ENCODE measurements around the gene EDDM3A. TPM values are rescaled to one million over a fixed set of nuclear protein-coding genes. Genes with fewer than 3 reads are reported as not detected.

The EDDM3A gene
- total and polyA plus RNA-seq, 5 experiments from 2014 or later, result not detected

- Mint-ChIP-seq H3K9me3 (no peaks in the 10 kb centered on the region), H3K4me3 (no peak overlapping the region), H3K27ac (no peak overlapping the region), H3K27me3 (peaks cover 0 to 4% (median 1%) of the 10 kb centered on the region in 5 donors), H3K4me1 (no peaks in the 10 kb centered on the region), H3K36me3 (no peaks in the 10 kb centered on the region)
- POLR2A ChIA-PET, result no interaction called here
- no peak for DNase-seq
- ATAC-seq, result no peak
Measured at GRCh38 chr14:20774258-20774824, 28.7 kb downstream of the EDDM3A start.

DNA sequence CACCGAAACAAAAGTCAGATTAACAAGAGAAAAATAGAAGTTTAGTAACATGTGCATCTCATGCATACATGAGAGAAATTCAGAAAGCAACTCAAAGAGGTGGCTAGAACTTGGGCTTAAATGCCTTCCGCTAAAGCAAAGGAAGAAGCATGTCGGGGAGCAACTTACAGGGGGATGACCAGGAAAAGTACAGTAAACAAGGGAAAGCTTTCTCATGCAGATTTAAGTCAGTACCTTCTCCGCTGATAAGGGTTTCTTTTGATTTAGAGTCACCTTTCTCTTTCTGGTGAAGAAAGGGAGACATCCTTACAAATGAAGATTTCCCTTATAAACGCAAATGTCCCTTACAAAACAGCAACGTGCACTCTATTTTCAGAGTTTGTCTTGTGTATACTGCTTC is 29.4 kb downstream of the EDDM3A start:
- Mint-ChIP-seq H3K27ac (no peak overlapping the region), H3K9me3 (no peaks in the 10 kb centered on the region), H3K4me1 (peaks cover 0 to 4% (median 2%) of the 10 kb centered on the region in 4 donors), H3K4me3 (no peak overlapping the region), H3K27me3 (peaks cover 0 to 4% (median 0%) of the 10 kb centered on the region in 5 donors), H3K36me3 (no peaks in the 10 kb centered on the region)
- DNase-seq (no peak), ATAC-seq (no peak)
- POLR2A ChIA-PET, result no interaction called here

GRCh38 chr14:20775901-20776300 is 30.2 kb downstream of the EDDM3A start:
- POLR2A ChIA-PET, result no interaction called here
- Mint-ChIP-seq H3K36me3 (no peaks in the 10 kb centered on the region), H3K9me3 (no peaks in the 10 kb centered on the region), H3K27ac (no peak overlapping the region), H3K27me3 (peaks cover 0 to under 1% (median 0%) of the 10 kb centered on the region in 5 donors), H3K4me1 (peaks cover under 1 to 13% (median 3%) of the 10 kb centered on the region in 4 donors), H3K4me3 (no peak overlapping the region)
- ATAC-seq (no peak), DNase-seq (no peak)

DNA sequence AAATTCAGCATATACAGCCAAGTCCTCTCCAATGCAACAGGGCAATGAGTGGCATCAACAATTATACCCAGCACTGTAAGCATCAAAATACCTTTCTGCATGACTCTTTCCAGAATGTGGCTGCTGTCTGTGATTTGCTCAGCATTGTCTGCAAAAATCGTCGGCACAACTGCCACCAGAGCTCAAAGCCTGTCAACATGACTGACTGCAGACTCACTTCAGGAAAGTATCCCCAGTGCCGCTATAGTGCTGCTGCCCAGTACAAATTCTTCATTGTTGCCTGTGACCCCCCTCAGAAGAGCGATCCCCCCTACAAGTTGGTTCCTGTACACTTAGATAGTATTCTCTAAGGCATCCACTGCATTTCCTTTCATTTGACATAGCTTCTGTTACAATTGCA is 36.1 kb downstream of the EDDM3A start:
- DNase-seq (peak in 1 of 10 donors; percentile 2), ATAC-seq (peak in 1 of 2 donors; percentile 33)
- Mint-ChIP-seq H3K4me3 (peak overlapping the region; percentile 44 to 84 (median 67)), H3K9me3 (no peaks in the 10 kb centered on the region), H3K4me1 (peaks cover 13 to 58% (median 30%) of the 10 kb centered on the region in 4 donors), H3K27ac (peak overlapping the region; percentile 17 to 95 (median 80)), H3K27me3 (no peaks in the 10 kb centered on the region), H3K36me3 (no peaks in the 10 kb centered on the region)
- POLR2A ChIA-PET, result no interaction called here

DNA sequence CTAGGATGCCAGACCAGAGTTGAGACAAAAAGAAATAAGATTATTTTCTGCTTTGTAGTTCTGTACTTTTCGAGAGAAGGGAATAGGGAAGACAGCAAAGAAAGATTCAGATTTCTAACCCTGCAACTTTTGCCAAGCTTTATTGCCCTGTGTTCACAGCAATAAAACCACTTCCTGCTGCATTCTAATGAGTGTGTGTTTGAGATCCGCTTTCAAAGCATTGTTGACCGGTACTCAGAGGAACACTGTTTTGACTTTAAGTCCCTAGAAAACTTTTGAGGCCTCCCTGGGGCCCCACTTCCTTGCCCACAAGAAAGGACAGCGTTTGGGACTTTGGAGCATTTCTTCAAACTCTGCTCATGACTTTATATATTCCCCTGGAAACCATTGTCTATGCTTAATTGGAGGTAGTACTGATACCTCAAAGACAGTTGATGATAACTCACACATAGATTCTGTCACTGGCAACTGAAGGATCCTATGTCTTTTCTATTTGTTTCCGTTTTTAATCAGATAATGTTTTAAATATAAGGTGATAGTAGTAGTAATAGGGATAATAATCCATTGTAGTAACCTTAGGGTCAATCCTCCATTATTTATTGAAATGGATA is 36.7 kb downstream of the EDDM3A start:
- Mint-ChIP-seq H3K4me3 (peak overlapping the region; percentile 44 to 84 (median 67)), H3K9me3 (no peaks in the 10 kb centered on the region), H3K36me3 (no peaks in the 10 kb centered on the region), H3K4me1 (peaks cover 13 to 58% (median 30%) of the 10 kb centered on the region in 4 donors), H3K27me3 (no peaks in the 10 kb centered on the region), H3K27ac (peak overlapping the region; percentile 17 to 95 (median 80))
- POLR2A ChIA-PET, result interaction anchor here (0.6 kb wide), 1 partner anchor 162 kb away, joined by 3 read pairs; no protein-coding TSS in a partner anchor
- ATAC-seq, result peak; percentile 42 to 78
- DNase-seq, result peak in 4 of 10 donors; percentile 9 to 23 (median 22)

- Mint-ChIP-seq H3K27me3 (no peaks in the 10 kb centered on the region), H3K4me1 (peaks cover 6 to 46% (median 15%) of the 10 kb centered on the region in 4 donors), H3K4me3 (no peak overlapping the region), H3K27ac (peak overlapping the region in 1 of 10 donors; percentile 53), H3K9me3 (no peaks in the 10 kb centered on the region), H3K36me3 (no peaks in the 10 kb centered on the region)
- DNase-seq, result no peak
- POLR2A ChIA-PET, result interaction anchor here (0.6 kb wide), 1 partner anchor 650 kb away, joined by 3 read pairs; no protein-coding TSS in a partner anchor
- ATAC-seq, result no peak
Measured at GRCh38 chr14:20787025-20787424, 41.3 kb downstream of the EDDM3A start.

DNA sequence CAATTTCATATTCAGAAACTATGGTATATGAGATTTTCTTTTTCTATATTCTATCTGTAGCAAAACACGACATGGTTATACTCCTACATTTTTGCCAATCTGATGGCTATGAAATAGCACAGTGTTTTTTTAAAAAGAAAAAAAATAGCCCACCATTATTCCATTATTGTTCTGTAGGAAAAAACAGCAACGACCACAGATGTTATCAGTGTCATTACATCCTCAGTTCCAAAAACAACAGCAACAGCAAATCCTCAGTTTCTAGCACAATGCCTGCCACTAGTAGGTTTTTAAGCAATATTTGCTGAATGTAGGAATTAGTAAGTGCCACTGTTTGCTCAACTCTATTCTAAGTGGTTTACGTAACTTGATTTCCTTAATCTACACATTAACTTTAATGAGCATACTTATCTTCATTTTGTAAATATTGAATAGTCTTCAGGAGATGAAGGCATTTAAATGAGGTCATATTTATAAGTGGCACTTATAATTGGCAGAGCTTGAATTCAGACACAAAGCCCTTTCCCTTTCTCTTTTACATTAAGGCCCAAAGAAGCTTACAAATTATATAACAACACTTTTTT is 43.6 kb downstream of the EDDM3A start:
- Mint-ChIP-seq H3K36me3 (no peaks in the 10 kb centered on the region), H3K4me1 (peaks cover 3 to 24% (median 5%) of the 10 kb centered on the region in 4 donors)
- POLR2A ChIA-PET, result no interaction called here

DNA sequence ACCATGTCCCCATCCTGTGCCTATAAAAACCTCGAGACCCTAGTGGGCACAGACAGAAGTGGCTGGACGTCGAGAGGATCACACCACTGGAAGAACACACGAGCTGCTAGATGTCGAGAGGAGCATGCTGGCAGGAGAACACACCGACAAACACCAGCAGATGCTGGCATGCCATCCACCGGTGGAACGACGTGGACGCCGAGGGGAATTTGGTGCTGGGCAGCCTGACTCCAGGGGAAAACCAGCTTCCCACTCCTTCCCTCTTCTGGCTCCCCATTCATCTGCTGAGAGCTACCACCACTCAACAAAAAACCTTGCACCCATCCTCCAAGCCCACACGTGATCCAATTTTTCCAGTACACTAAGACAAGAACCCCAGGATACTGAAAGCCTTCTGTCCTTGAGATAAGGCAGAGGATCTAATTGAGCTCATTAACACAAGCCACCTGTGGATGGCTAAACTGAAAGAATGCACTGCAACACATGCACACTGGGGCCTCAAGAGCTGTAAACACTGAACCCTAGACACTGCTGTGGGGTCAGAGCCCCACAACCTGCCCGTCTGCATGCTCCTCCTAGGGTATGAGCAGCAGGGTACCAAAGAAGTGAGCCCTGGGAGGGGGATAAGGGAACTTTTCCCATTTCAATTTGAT is 44.9 kb downstream of the EDDM3A start:
- POLR2A ChIA-PET, result no interaction called here
- no peak overlapping the region for H3K4me3 Mint-ChIP-seq
- ATAC-seq, result no peak
- H3K27me3 Mint-ChIP-seq, result no peaks in the 10 kb centered on the region
- no peaks in the 10 kb centered on the region for H3K36me3 Mint-ChIP-seq
- H3K27ac Mint-ChIP-seq, result no peak overlapping the region
- H3K4me1 Mint-ChIP-seq, result peaks cover 1 to 17% (median 2%) of the 10 kb centered on the region in 4 donors
- no peak for DNase-seq
- H3K9me3 Mint-ChIP-seq, result no peaks in the 10 kb centered on the region

More for the DNA sequence above, 43.6 kb downstream of the EDDM3A start:
- Mint-ChIP-seq H3K4me3 (no peak overlapping the region), H3K27me3 (no peaks in the 10 kb centered on the region), H3K9me3 (no peaks in the 10 kb centered on the region), H3K27ac (no peak overlapping the region)
- no peak for DNase-seq
- no peak for ATAC-seq

- no peaks in the 10 kb centered on the region for H3K27me3 Mint-ChIP-seq
- no peak overlapping the region for H3K4me3 Mint-ChIP-seq
- ATAC-seq, result no peak
- peaks cover 0 to 15% (median 1%) of the 10 kb centered on the region in 4 donors for H3K4me1 Mint-ChIP-seq
- no peaks in the 10 kb centered on the region for H3K9me3 Mint-ChIP-seq
- H3K27ac Mint-ChIP-seq, result peak overlapping the region in 1 of 10 donors; percentile 20
- H3K36me3 Mint-ChIP-seq, result no peaks in the 10 kb centered on the region
- POLR2A ChIA-PET, result no interaction called here
- DNase-seq, result no peak
Measured at GRCh38 chr14:20791187-20791586, 45.5 kb downstream of the EDDM3A start.

DNA sequence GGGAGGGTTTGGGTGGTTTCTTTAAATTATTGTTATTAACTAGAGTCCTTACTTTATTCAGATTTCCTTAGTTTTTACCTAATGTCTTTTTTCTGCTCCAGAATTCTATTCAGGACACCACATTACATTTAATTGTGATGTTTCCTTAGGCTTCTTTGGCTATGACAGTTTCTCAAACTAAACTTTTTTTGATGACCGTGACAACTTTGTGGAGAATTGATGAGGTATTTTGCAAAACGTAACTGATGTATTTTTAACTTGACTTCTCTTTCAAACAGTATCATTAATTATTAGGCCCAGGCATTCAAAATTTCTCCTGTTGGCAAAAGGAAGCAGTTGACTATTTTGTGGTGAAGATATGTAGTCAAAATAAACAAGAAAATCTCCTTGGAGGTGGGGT is 45.9 kb downstream of the EDDM3A start:
- POLR2A ChIA-PET, result no interaction called here
- Mint-ChIP-seq H3K9me3 (no peaks in the 10 kb centered on the region), H3K27me3 (no peaks in the 10 kb centered on the region), H3K27ac (peak overlapping the region in 1 of 10 donors; percentile 20), H3K4me3 (no peak overlapping the region), H3K4me1 (peaks cover 0 to 14% (median 1%) of the 10 kb centered on the region in 4 donors), H3K36me3 (no peaks in the 10 kb centered on the region)
- no peak for ATAC-seq
- DNase-seq, result no peak

GRCh38 chr14:20792556-20792955 is 46.9 kb downstream of the EDDM3A start:
- POLR2A ChIA-PET, result no interaction called here

DNA sequence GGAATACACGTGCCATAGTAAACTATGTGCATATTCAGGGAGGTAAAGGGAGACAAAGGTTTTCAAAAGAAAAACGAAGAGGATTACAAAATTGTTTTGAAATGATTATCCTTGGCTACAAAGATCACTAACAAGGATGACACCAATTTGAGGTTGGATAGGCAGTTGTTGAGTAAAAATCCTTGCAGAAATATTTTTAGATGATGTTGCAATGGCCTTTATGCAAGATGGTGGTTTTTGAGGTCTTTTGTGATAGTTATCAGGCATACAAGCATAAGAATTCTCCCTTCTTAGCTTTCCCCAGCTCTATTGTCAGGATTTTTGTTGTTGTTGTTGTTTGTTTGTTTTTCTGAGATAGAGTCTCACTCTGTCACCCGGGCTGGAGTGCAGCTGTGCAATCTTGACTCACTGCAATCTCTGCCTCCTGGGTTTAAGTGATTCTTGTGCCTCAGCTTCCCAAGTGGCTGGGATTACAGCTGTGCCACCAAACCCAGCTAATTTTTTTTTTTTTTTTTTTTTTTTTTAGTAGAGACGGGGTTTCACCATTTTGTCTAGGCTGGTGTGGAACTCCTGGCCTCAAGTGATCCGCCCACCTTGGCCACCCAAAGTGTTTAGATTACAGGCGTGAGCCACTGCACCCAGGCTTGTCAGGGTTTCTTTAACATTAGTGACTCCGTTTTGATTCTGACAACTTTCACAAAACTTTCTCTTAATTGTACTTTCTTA is 49.1 kb downstream of the EDDM3A start:
- POLR2A ChIA-PET, result no interaction called here
- ATAC-seq, result no peak

More at GRCh38 chr14:20792556-20792955, 46.9 kb downstream of the EDDM3A start:
- ATAC-seq, result no peak
- H3K9me3 Mint-ChIP-seq, result no peaks in the 10 kb centered on the region
- DNase-seq, result no peak
- H3K27ac Mint-ChIP-seq, result no peak overlapping the region
- H3K36me3 Mint-ChIP-seq, result no peaks in the 10 kb centered on the region
- no peak overlapping the region for H3K4me3 Mint-ChIP-seq
- H3K27me3 Mint-ChIP-seq, result no peaks in the 10 kb centered on the region
- H3K4me1 Mint-ChIP-seq, result peaks cover 0 to 12% (median 1%) of the 10 kb centered on the region in 4 donors

More for the DNA sequence above, 49.1 kb downstream of the EDDM3A start:
- no peak overlapping the region for H3K27ac Mint-ChIP-seq
- peaks cover 2 to 27% (median 5%) of the 10 kb centered on the region in 4 donors for H3K4me1 Mint-ChIP-seq
- H3K4me3 Mint-ChIP-seq, result no peak overlapping the region
- no peak for DNase-seq
- H3K36me3 Mint-ChIP-seq, result no peaks in the 10 kb centered on the region
- H3K9me3 Mint-ChIP-seq, result no peaks in the 10 kb centered on the region
- peaks cover 0 to 2% (median 0%) of the 10 kb centered on the region in 5 donors for H3K27me3 Mint-ChIP-seq

Data from naive thymus-derived CD8-positive, alpha-beta T cell (primary cell).